T-helper 2 cell (primary cell): ENCODE measurements around the gene VWA7.

Source experiments
- DNase-seq, 5 experiments: peaks; one replicate each; pipeline versions ENCODE4 v3.0.0 to v3.0.0-alpha.2; 2012 to 2022

The VWA7 gene

DNA sequence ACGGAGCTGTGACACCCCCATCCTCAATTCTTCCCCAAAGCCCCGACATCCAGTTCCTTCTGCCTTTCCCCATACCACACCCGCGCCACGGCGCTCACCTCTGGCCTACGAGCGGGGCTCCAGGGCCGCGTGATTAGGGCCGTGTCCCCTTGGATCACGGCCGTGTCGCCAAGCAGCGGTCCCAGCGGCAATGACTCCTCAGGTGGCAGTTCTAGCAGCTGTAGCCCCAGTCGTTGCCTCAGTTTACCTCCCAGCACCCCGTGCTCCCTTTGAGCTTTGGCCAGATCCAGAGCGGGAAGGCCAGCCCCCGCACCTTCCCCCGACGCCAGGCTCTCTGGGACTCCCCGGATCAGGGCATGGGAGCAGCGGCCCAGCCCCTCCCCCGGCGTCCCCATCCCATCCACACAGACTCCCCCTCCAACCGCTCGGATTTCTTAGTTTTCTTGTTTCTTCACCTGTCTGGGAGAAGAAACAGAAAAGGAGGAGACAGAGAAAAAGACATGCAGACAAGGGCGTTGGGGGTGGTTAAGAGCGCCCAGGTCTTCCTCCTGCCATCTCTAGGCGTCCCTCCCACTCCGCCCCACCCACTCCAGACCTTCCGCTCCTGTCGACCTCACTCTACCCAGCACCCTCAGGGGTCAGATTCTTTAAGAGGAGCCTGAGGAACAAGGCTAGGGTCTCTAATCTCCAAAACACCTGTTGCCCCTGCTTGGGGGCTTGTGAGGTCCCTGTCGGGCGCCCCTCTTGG, 48.2 kb downstream of the VWA7 start, which contains the start of gene DDAH2:
TSS of gene DDAH2 (minus strand) at position 533 of the 748 bp plus-strand sequence. CDS start at position 395, 138 bp downstream.
- DNase-seq, result no peak

DNA sequence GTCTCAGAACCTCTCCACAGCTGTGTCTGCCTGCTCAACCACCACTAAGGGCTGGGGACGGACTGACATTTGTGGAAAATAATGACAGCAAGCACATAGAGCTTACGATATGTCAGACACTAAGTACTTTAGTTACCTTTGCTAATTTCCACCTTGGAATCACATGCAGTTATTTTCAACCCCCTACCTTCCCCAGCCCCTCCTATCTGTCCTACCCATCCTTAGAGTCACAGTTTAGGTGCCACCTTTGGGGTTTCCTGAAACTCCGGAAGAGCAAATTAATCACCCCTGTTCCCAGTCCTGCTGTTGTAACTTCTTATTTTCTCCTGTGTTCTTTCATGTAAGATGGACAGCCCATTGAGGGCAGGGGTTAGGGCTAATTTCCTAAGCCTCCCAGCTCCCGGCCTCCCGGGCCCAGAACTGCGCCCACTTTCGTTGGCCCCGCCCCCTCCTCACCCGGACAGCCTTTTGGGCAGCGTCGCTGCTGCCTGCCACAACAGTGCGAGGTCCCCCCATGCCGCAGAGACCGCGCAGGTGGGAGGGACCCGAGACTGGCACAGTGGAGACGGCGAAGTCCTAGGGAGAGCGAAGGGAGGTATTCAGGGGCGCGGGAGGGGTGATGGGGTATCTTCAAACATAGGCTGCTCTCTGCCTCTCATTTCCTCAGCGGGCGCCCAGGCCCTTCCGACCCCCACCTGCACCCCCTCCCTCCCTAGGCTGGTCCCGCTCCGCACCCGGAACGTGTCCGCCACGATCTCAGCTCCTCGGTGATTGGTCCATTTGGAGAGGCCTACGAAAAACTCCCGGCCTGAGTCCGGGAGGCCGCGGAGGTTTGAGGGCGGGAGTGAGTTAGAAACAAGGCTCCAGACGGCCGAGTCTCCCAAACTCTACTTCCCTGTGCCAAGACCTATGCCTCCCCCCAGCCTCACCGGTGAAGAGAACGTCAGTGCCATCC, 49.1 kb downstream of the VWA7 start:
- no peak for DNase-seq

DNA sequence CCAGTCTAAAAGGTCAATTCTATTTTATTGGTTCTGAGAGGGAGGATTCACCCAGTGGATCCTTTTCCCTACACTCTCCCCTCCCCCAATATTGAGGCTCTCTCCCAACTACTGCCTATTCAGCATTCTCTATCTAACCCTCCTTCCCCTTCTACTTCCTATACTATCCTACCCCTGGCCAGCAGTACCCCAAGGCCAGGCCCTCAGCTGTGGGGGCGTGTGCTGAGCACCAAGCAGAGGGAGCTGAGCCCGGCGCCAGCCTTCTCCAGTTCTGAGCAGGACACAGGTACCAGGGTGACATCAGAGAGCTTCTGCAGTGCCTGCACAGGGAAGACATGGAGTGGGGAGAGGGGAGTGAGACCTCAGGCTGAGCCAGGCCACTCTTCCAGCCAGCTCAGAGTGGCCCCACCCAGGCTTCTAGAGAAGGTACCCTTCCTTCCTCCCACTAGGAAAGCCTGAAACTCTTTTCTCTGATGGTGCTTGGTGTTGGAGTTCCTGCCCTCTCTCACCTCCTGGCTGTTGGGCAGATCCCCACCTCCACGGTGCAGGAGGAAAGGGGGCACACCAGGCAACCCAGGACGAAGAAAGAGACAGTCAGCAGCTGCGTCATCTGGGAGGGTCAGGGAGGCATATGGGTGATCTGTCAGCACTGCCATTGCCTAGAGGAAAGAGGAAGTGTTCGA, 50.0 kb downstream of the VWA7 start:
- no peak for DNase-seq

DNA sequence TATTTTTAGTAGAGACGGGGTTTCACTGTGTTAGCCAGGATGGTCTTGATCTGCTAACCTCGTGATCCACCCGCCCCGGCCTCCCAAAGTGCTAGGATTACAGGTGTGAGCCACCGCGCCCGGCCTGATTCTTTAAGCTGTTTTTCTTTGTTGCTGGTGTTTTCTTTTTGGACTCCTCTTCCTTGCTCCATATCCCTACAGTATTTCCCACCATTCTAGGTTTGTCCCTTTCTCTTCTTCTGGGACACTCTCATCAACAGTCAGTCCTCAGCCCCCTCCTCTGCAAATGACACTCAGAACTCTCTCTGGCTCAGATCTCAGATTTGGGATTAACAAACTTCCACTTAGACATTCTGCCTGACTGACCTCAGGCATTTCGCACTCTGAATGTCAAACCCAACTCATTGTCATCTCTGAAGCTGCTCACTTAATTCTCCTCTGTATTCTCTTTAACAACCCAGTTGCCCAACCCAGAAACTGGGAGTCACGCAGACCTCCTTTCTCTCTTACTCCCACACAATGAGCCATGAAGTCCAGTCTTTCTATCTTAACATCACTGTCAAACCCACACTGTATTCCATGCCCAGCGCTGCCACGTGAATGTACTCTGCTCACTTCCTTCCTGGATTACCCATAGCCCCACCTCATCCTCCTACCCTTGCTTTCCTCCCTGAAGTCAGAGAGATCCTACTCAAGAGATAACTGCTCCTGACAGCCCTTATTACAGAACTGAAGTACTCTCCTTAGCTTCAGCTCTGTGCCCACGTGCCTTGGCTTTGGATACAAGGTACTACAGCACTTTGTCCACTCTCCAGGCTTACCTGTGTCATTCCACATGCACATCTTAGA, 51.4 kb downstream of the VWA7 start:
- DNase-seq, result no peak

DNA sequence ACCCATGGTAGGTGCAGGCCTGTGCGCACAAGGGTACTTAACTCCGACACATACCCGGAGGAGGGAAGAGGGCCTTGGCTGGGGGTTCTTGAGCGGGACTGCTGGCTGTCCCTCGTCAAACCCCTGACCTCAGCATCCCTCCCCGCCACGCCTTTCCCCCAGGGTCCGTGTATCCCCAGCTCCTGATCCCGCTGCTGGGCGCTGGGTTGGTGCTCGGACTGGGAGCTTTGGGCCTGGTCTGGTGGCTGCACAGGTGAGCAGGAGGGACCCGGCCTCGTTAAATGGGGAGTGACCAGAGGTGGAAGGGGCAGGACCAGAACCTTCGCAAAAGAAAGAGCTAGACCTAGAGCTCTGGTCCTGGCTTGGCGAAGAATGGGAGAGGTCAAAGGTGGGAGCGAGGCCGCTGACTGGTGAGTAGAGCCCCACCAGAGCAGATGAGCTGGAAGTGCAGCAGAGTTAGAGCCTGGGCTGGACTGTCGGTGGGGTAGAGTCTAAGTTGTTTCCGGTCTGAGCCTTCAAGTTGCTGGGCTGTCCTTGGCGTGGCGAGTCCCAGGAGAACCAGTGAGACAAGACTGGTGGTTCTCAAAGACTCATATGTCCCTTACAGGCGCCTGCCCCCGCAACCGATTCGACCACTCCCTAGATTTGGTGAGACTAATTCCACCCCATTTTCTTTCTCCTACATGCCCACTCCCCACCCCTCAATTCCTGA, 53.0 kb downstream of the VWA7 start:
- DNase-seq, result no peak

DNA sequence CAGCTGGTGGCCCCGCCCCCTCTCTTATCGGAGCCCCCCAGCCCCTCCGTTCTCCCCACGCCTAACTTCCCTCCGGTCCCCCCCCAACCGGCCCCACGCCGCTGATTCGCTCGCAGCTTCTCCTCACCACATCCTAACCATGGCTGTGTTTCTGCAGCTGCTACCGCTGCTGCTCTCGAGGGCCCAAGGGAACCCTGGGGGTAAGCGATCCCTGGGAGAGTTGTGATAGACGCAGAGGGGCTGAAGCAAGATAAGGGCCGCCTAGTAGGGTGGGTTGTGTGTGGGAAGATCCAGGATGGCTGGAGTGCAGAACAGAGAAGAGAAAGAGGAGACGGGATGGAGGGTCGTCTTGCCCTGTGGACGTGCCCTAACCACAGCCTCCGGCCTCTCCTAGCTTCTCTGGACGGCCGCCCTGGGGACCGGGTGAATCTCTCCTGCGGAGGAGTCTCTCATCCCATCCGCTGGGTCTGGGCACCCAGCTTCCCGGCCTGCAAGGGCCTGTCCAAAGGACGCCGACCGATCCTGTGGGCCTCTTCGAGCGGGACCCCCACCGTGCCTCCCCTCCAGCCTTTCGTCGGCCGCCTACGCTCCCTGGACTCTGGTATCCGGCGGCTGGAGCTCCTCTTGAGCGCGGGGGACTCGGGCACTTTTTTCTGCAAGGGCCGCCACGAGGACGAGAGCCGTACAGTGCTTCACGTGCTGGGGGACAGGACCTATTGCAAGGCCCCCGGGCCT, 53.7 kb downstream of the VWA7 start, which contains the start of gene MPIG6B:
TSS of gene MPIG6B (plus strand) at position 129 of the 735 bp plus-strand sequence. CDS start at position 140, 11 bp downstream.
- no peak for DNase-seq

DNA sequence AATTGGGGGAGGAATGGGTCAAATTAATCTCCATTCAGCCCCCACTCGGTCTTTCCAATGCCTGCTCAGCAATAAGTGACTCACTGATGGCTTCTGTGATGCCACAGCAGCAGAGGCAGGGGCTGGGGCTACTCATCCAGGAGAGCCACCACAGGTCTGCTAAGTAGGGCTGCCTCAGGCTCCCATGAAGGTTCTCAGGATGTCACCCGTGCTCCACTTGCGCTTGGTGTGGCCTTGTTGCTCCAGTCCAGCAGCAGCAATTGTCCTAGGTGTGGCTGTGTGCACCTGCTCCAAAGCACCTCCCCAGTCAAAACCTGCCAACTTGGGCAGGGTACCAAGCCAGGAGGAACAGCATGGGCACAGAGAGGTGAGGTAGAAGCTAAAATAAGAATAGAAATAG, 55.0 kb downstream of the VWA7 start:
- no peak for DNase-seq

DNA sequence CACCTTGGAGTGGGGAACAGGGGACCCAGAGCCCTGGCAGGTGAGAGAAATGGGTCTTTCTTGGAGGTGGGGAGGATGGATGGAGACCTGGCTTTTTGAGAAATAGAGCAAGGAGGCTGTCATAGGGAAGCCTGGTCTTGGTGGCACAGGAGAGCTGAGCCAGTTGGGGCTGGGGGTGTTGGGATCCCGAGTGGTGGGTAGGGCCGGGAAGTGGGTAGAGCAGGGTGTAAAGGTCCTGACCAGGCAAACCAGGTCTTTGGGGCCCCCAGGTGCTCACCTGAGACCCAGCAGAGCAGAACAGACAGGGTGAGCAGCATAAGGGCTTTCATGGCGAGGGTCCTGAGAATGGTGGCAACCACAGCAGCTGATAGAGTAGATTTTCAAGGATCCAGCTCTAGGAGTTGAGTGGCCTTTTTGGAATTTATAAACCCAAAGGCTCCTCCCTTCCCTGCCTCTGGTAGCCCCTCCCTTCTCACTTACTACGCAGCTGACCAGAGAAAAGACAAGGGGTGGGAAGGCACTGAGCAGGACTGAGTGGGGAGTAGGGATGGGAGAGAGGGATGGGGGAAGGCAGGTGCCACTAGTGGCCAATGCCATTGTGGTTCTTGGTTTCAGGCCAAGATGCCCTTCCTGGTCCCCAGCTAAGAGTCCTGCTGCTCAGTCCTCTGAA, 55.6 kb downstream of the VWA7 start, which contains the start of gene LY6G6C:
TSS of gene LY6G6C (minus strand) at position 396 of the 670 bp plus-strand sequence. CDS start at position 329, 67 bp downstream.
- no peak for DNase-seq

DNA sequence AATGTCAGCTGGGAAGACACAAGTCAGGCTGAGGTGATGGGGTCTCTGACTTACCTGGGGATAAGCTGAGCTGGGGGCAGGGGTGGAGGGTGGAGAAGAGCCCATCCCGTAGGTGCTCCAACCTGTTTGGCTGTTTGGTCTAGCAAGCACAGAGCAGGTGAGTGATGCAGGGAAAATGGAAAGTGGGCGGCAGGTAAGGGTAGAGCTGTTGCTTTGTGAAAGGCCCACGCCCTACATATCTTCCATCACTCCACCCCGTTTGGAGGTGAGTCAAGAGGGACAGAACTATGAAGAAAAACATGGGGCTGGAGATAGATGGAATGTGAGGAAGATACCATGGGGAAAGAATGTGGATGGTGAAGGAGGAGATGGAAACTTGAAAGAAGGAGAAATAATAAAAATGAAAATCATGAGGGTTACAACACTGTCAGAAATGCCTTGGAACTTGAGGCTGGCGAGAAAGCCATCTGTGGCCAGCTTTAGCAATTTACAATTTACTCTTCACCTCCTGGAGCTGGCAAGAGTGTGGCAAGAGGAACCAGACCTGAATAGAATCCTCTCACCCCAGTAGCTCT, 56.8 kb downstream of the VWA7 start:
- no peak for DNase-seq

DNA sequence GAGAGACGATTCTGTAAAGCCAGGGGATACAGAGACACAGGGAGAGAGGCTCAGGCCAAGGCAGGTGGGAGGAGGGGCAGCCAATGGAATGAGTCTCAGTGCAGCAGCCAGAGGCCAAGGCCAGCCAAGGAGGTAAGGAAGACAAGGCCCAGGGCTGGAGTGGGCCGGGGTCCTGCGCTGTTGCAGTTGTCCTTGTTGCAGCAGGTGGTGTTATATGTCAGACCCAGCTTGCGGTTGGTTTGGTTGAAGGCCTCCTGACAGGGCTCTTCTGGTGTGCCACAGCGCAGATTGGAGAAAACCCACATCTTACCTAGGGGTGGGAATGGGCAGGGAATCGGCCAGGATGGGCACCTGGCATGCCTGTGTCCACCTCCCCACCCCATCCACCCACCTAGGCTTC, 58.1 kb downstream of the VWA7 start:
- DNase-seq, result no peak

DNA sequence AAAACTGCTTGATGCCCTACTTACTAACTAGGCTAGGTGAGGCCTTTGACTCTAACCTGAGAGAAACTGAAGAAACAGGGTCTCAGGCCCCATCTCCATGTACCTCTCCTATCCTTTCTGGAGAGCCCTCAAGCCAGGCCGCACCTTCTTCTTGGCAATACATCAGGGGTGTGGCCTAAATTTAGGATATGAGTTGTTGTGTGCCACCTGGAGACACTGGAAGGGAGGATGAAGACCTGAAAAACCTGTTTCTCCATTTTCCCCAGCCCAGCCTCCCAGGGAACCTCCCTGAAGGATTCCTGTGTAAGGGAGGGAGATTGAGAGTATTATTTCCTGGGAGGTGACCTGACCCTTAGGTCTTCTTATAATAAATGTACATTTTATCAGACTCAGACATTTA, 58.9 kb downstream of the VWA7 start:
- DNase-seq, result no peak

DNA sequence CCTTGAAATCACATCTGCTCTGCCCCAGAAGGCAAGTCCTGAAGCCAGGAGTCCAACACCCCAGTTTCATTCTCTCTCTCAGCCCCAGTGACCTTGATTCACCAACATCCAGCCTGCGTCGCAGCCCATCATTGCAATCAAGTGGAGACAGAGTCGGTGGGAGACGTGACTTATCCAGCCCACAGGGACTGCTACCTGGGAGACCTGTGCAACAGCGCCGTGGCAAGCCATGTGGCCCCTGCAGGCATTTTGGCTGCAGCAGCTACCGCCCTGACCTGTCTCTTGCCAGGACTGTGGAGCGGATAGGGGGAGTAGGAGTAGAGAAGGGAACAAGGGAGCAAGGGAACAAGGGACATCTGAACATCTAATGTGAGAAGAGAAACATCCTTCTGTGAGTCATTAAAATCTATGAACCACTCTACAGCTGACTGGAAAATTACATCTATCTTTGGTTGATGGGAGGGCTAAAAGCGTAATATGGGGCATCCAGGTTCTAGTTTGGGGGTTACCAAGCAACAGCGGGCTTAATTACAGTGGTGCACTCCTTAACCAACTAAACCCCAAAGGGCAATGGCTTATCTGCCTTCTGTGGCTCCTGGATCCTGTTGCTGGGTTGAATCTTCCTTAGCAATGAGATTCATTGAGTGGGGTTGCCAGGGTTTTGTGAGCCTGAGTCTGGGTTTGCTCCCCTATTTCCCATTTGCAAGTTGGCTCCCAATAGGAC, 59.5 kb downstream of the VWA7 start:
- DNase-seq, result no peak
